SU-DHL-6 (cell line): ENCODE measurements around the gene SSTR5.

Experiments
- H2AFZ ChIP-seq: fragments of 200-600 bp; sonication (generic); 2 replicates; pipeline ENCODE4 v1.6.1; 2014; ENCODE audit warnings: low read depth, mild to moderate bottlenecking, moderate library complexity, mixed read lengths, antibody characterized with exemption, low read length; ENCODE audit not compliant: severe bottlenecking
- H3F3A ChIP-seq: fragments of 200-600 bp; shearing (Covaris generic); 2 replicates; pipeline ENCODE4 v1.6.0; 2016; ENCODE audit warnings: antibody characterized with exemption, mild to moderate bottlenecking; ENCODE audit not compliant: insufficient read depth
- H3K27ac ChIP-seq: fragments of 200-600 bp; sonication (generic); 2 replicates; pipeline ENCODE4 v1.5.1; 2016; ENCODE audit warnings: low read depth, mild to moderate bottlenecking, low read length, moderate library complexity, mixed read lengths
- H3K27me3 ChIP-seq: fragments of 200-600 bp; sonication (generic), shearing (Covaris generic); 2 replicates; pipeline ENCODE4 v1.6.0; 2014; ENCODE audit warnings: mild to moderate bottlenecking, low read length
- H3K36me3 ChIP-seq: fragments of 200-600 bp; sonication (generic); 2 replicates; pipeline ENCODE4 v1.6.1; 2014; ENCODE audit warnings: mild to moderate bottlenecking, low read length, mixed read lengths
- H3K4me2 ChIP-seq: fragments of 300-600, 200-600 bp; shearing (Covaris generic), sonication (generic); 2 replicates; pipeline ENCODE4 v1.6.0; 2014; ENCODE audit warnings: low read length, low read depth, mild to moderate bottlenecking; ENCODE audit not compliant: poor library complexity, severe bottlenecking
- H3K4me3 ChIP-seq: fragments of 200-600 bp; sonication (generic); 2 replicates; pipeline ENCODE4 v1.5.1; 2014; ENCODE audit warnings: antibody characterized with exemption, low read length, mild to moderate bottlenecking, mixed read lengths; ENCODE audit not compliant: insufficient read depth, poor library complexity, severe bottlenecking
- H3K79me2 ChIP-seq: fragments of 200-600 bp; sonication (generic); 2 replicates; pipeline ENCODE4 v1.6.1; 2014; ENCODE audit warnings: mild to moderate bottlenecking, low read length, moderate library complexity; ENCODE audit not compliant: insufficient read depth
- H3K9ac ChIP-seq: fragments of 200-600 bp; sonication (generic); 2 replicates; pipeline ENCODE4 v1.7.0; 2014; ENCODE audit warnings: mild to moderate bottlenecking, low read length
- H3K9me2 ChIP-seq: fragments of 200-600 bp; sonication (generic); replicated peaks from 2 replicates; pipeline ENCODE4 v1.6.1; 2014; ENCODE audit warnings: low read length; ENCODE audit not compliant: insufficient read depth
- H3K9me3 ChIP-seq: fragments of 200-600 bp; sonication (generic); 2 replicates; pipeline ENCODE4 v1.6.1; 2014; ENCODE audit warnings: low read length, mixed read lengths; ENCODE audit not compliant: insufficient read depth
- H4K20me1 ChIP-seq: fragments of 200-600 bp; sonication (generic); 2 replicates; pipeline ENCODE4 v1.6.1; 2014; ENCODE audit warnings: low read depth, mild to moderate bottlenecking, antibody characterized with exemption, low read length, moderate library complexity, mixed read lengths
- EZH2phosphoT487 ChIP-seq: fragments of 200-600 bp; sonication (generic), shearing (Covaris generic); conservative IDR thresholded peaks from 2 replicates; pipeline ENCODE4 v1.6.1; 2018; ENCODE audit warnings: mild to moderate bottlenecking, antibody characterized with exemption, low read length, moderate library complexity, mixed read lengths
- TF ChIP-seq, protein P1 (sequence below): fragments of 200-600 bp; sonication (generic); IDR thresholded peaks from one replicate; pipeline ENCODE4 v1.5.1; 2017; ENCODE audit warnings: antibody characterized with exemption, mild to moderate bottlenecking, low read length, moderate library complexity; ENCODE audit not compliant: insufficient read depth, poor library complexity, severe bottlenecking

SSTR5 gene

DNA sequence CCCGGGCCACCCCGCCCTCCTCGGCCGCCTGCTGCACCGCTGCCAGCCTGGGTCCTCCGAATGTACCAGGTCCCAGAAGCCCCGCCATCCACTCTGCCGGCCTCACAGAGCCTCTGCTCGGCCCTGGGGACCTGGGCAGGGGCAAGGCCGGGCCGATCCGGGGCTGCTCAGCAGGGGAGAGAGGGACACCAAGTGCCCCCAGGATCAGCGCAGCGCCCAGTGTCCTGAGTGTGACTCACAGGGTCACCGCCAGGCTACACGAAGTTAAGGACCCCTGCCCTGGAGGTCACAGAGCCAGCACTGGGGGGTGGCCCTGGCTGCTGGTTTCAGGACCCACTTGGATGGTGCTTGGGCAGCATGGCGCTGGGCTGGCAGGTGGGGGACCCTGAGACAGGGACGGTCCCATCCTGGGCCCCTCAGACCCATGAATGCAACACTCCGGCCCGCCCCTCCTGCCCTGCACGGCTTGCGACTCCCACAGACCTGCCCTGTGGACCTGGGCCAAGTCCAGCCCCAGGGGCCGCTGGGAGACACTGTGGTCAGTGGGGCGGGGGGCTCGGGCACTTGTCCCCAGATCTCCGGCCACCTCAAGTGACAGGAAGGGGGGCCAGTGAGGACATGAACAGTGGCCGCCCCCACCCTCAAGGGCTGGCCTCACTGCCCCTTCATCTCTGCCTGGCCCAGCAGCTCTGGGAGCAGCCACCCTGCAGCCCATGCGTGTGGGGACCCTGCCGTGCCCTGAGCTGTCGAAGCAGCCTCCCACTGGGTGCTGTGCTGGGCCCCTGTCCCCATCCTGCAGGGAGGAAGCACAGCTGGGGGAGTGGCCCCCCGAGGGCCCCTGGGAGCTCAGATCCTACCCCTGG, 23.2 kb upstream of the SSTR5 start:
- no peak overlapping the region for H3K4me2 ChIP-seq
- H3K27ac ChIP-seq = no peak overlapping the region
- no peaks in the 10 kb centered on the region for H4K20me1 ChIP-seq
- H3K36me3 ChIP-seq = no peaks in the 10 kb centered on the region
- H3F3A ChIP-seq = no peaks in the 10 kb centered on the region
- H2AFZ ChIP-seq = no peak overlapping the region
- no peaks in the 10 kb centered on the region for H3K27me3 ChIP-seq
- H3K9me3 ChIP-seq = no peaks in the 10 kb centered on the region
- no peak overlapping the region for H3K4me3 ChIP-seq
- TF ChIP-seq, protein P1, sequence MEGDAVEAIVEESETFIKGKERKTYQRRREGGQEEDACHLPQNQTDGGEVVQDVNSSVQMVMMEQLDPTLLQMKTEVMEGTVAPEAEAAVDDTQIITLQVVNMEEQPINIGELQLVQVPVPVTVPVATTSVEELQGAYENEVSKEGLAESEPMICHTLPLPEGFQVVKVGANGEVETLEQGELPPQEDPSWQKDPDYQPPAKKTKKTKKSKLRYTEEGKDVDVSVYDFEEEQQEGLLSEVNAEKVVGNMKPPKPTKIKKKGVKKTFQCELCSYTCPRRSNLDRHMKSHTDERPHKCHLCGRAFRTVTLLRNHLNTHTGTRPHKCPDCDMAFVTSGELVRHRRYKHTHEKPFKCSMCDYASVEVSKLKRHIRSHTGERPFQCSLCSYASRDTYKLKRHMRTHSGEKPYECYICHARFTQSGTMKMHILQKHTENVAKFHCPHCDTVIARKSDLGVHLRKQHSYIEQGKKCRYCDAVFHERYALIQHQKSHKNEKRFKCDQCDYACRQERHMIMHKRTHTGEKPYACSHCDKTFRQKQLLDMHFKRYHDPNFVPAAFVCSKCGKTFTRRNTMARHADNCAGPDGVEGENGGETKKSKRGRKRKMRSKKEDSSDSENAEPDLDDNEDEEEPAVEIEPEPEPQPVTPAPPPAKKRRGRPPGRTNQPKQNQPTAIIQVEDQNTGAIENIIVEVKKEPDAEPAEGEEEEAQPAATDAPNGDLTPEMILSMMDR = no peak
- TF ChIP-seq EZH2phosphoT487 = no peak
- no peaks in the 10 kb centered on the region for H3K9me2 ChIP-seq
- no peak overlapping the region for H3K9ac ChIP-seq
- H3K79me2 ChIP-seq = no peaks in the 10 kb centered on the region

DNA sequence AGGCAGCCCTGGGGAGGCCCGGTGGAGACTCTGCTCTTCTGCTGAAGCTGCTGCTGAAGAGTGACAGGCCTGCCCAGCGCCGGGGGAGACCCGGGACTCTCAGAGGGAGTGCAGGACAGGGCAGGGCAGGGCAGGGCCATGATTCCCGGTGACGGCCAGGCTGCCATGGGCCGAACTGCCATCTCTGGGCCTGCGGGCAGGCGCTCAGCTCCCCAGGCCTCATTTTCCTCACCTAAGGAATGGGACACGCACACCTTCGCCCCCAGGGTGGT, 22.6 kb upstream of the SSTR5 start:
- Histone ChIP-seq H3K36me3 (no peaks in the 10 kb centered on the region), H3F3A (no peaks in the 10 kb centered on the region), H3K9ac (no peak overlapping the region), H3K9me3 (no peaks in the 10 kb centered on the region), H4K20me1 (no peaks in the 10 kb centered on the region), H3K4me2 (no peak overlapping the region), H3K4me3 (no peak overlapping the region), H2AFZ (no peak overlapping the region), H3K9me2 (no peaks in the 10 kb centered on the region), H3K27me3 (no peaks in the 10 kb centered on the region), H3K27ac (no peak overlapping the region), H3K79me2 (no peaks in the 10 kb centered on the region)
- TF ChIP-seq, protein P1 = no peak
- TF ChIP-seq EZH2phosphoT487 = no peak

DNA sequence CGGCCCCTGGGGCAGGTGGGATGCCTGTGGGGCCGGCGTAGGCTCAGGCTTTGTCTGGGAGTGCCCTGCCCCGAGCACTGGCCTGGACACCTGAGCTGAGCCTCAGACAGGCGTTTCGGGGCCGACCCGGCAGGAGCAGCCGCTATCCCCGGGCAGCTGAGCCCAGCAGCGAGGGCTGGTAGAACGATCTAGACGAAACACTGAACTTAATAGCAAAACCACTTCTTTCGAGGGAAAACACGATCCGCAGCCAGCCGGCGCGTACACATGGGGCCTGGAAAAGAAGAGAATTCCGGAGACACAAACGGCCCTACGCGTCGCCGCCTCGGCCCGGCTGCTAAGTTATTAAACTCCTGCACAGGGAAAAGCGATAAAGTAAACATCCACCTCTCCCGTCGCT, 22.0 kb upstream of the SSTR5 start:
- no peak overlapping the region for H3K27ac ChIP-seq
- H3K27me3 ChIP-seq = no peaks in the 10 kb centered on the region
- H3K79me2 ChIP-seq = no peaks in the 10 kb centered on the region
- no peaks in the 10 kb centered on the region for H3K9me2 ChIP-seq
- H3K4me3 ChIP-seq = no peak overlapping the region
- TF ChIP-seq EZH2phosphoT487 = no peak
- TF ChIP-seq, protein P1 = no peak
- no peaks in the 10 kb centered on the region for H3K9me3 ChIP-seq
- no peak overlapping the region for H2AFZ ChIP-seq
- H3K36me3 ChIP-seq = no peaks in the 10 kb centered on the region
- no peak overlapping the region for H3K9ac ChIP-seq
- no peak overlapping the region for H3K4me2 ChIP-seq
- H4K20me1 ChIP-seq = no peaks in the 10 kb centered on the region
- no peaks in the 10 kb centered on the region for H3F3A ChIP-seq
